HG03135 (cell line): ENCODE data around the gene CCL20.
"Not testable (repeated sequence)": the region's sequence is repeated elsewhere in the genome, so short reads cannot be mapped to it uniquely, and the experiment has no call there.

Source experiments
- ATAC-seq: cut with Tn5 transposase; IDR thresholded peaks from one replicate; pipeline ENCODE4 v1.9.1; 2021; ENCODE audit warnings: mild to moderate bottlenecking, moderate library complexity; ENCODE audit not compliant: unreplicated experiment

The CCL20 gene

GRCh38 chr2:227829337-227829736 lies 15.7 kb downstream of the CCL20 start:
- ATAC-seq = no peak

DNA sequence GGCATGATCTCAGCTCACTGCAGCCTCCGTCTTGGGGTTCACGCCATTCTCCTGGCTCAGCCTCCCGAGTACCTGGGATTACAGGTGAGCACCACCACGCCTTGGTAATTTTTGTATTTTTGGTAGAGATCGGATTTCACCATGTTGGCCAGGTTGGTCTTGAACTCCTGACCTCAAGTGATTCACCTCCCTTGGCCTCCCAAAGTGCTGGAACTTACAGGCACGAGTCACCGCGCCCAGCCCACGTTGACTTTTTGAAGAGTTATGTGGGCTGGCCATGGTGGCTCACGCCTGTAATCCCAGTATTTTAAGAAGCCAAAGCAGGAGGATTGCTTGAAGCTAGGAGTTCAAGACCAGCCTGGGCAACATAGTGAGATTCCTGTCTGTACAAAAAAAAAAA lies 20.8 kb downstream of the CCL20 start:
- ATAC-seq = no peak

GRCh38 chr2:227834916-227835650 lies 21.4 kb downstream of the CCL20 start:
- no peak for ATAC-seq

DNA sequence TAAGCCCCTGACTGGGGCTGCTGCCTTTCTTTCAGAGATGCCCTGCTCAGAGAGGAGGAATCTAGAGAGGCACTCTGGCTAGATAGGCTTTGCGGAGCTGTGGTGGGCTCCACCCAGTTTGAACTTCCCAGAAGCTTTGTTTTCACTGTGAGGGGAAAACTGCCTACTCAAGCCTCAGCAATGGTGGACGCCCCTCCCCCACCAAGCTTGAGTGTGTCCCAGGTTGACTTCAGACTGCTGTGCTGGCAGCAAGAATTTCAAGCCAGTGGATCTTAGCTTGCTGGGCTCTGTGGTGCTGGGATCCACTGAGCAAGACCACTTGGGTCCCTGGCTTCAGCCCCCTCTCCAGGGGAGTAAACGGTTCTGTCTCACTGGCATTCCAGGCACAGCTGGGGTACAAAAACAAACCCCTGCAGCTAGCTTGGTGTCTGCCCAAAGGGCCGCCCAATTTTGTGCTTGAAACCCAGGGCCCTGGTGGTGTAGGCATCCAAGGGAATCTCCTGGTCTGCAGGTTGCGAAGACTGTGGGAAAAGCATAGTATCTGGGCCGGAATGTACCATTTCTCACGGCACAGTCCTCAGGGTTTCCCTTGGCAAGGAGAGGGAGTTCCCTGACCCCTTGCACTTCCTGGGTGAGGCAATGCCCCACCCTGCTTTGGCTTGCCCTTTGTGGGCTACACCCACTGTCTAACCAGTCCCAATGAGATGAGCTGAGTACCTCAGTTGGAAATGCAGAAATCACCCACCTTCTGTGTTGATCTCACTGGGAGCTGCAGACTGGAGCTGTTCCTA lies 25.9 kb downstream of the CCL20 start:
- not testable (repeated sequence) for ATAC-seq

GRCh38 chr2:227846831-227847230 lies 33.2 kb downstream of the CCL20 start:
- no peak for ATAC-seq

- no peak for ATAC-seq
Observed at GRCh38 chr2:227848146-227848545, 34.5 kb downstream of the CCL20 start.

- ATAC-seq = no peak
Observed at GRCh38 chr2:227848586-227848985, 34.9 kb downstream of the CCL20 start.

GRCh38 chr2:227849906-227850305 lies 36.3 kb downstream of the CCL20 start:
- ATAC-seq = no peak

DNA sequence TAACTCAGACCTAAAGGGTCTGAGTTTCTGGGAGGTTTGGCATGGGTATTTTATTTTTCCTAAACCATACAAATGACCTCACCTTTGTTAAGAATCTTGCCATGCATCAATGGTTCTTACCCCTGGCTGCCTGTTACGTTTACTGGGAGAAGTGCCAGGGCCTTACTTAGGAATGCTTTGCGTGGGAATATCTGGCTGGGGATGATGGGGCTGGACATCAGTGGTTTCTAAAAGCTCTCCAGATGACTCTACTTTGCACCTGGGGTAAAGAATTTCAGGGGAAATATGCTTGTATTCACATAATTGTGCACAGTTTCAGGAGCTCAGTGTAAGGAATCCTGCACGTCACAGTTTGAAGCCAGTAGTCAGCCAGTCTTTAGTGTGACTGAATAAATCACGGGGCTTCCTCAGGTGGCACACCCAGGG lies 39.6 kb downstream of the CCL20 start:
- no peak for ATAC-seq

- ATAC-seq = no peak
Observed at GRCh38 chr2:227853765-227854271, 40.2 kb downstream of the CCL20 start.

GRCh38 chr2:227855440-227855839 lies 41.8 kb downstream of the CCL20 start:
- ATAC-seq = no peak

DNA sequence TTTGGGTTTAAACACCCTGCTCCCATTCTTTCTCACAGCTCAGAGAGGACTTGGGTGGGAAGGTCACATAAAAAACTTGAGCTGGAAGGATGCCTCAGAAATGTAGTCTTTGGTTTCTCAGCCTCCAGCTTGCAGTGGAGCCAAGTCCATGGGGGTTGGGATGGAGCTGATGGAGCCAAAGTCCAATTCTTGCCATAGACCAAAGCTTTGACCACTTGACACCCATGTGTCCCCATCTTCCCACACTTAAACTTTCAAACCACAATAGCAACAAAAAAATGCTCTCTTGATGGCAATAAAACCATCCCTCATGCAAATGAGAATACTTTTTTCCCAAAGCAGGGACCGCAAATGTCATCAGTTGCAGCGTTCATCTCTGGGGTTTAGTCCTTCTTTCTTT lies 43.1 kb downstream of the CCL20 start:
- ATAC-seq = no peak

- no peak for ATAC-seq
Observed at GRCh38 chr2:227860221-227860641, 46.6 kb downstream of the CCL20 start.

DNA sequence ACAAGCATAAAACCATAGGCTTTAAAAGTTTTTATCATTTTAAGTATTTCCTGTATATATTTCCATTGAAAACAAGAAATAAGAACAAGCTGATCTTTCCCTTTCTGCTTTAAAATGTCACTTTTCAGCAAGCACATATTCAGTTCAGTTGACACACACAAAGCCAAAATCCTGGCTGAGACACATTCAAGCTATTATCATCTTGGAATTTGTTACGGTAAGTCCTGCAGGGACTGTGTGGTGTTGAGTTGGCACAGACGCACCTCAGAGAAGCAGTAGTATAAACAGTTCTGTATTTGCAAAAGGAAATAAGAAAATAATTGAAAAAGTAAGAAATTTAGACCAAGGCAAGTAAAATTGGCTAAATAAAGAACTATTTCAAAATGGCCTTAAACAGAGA lies 47.4 kb downstream of the CCL20 start:
- ATAC-seq = no peak

- no peak for ATAC-seq
Observed at GRCh38 chr2:227862227-227862740, 48.6 kb downstream of the CCL20 start.

DNA sequence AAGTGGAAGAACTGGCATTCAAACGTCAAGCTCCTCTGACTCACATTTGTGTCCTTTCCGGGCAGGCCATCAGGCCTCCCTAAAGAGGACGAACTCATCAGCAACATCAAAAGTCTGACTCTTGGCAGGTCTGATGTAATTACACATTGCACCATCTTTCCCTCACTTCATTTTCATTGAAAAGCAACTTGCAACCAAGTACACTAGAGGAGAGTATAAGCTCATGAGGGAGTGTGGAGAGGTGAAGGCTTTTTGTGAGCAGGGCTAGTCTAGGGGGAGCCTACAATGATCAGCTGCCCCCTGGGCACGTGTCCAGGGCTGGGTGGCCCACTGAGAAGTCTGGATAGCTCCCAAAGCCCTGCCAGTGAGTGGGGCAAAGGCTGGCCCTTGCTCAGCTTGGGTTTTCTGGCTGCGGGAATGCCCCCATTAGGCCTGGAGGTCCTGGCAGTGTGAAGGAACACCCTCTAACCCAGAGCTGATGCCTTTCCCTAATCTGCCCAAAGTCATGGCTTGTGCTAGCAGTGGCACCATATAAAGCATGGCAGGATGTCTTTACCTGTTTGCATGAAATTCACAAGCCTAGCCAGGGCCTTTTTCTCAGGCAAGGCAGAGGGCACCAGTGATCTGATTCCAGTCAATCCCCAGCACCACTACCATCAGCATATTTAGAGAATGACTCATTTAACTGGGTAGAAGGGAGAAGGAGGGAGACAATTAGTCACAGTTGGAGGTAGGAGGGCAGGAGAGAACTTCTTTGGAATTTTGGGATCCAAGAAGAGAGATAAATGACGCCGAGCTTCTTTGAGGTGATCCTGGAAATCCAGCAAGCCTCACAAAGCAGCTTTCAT lies 49.3 kb downstream of the CCL20 start:
- no peak for ATAC-seq

DNA sequence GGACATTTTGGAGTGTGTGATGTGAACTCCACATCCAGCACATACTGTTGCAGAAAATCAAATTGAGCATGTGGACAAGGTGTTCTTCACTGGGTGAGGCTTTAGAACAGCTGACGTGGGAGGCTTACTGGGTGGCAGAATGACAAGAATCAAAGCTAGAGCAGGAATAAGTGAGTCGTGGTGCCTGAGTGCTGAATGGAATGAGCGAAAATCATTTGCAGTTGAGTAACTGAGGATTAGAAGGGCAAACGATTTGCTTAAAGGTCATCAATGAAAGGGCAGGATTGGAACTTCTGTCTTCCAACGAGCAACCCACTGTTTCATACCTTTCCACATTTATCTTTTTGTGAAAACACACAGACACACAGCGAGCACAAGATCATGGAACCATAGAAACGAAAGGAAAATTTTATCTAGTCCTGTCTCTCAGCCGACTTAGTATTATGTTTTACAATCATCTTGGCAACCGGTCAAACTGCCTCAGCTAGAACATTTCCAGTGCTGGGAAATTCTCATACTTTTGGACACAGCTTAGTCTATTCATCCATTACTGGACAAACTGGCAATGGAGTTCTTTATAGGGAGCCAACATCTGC lies 50.6 kb downstream of the CCL20 start:
- ATAC-seq = no peak

GRCh38 chr2:227865291-227865690 lies 51.6 kb downstream of the CCL20 start:
- ATAC-seq = no peak
